Right hindlimb (tissue), 1 donor: Measurements from ENCODE around the gene HNRNPF.

Experiments used
- DNase-seq: peaks from one replicate; pipeline ENCODE4 v3.0.0-alpha.2; 2018

The HNRNPF gene

DNA sequence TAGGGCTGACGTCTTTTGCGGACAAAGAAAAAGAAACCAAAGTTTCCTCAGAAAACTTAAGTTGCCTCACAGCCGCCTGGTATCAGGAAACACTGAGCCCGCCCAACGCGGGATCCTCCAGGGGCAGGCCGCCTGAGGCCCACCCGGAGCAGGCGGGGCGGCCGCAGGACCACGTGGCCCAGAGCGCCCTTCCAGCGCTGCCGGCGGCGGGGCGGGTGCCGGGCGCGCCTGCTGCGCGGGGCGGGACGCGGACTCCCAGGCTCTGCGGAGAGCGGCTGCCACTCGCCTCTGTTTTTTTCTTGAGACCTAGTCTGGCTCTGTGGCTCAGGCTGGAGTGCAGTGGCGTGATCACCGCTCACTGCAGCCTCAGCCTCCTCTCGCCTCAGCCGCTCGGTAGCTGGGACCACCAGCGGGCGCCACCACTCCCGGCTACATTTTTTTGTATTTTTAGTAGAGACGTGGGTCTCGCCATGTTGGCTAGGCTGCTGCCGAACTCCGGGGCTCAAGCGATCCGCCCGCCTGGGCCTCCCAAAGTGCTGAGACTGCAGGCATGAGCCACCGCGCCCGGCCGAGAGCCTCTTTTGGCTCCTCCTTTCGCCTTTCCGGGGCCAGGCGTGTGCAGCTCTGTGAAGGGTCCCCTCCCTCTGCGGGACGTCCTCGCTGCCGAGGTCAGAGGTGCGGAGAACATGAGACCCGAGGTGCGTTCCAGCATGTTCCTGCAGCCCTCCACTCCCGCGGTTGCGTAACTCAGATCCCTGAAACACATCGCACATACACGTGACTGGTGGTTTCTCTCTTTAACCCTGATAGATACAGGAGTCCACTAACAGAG lies 11.6 kb upstream of the HNRNPF start:
- peak; percentile 94 for DNase-seq

DNA sequence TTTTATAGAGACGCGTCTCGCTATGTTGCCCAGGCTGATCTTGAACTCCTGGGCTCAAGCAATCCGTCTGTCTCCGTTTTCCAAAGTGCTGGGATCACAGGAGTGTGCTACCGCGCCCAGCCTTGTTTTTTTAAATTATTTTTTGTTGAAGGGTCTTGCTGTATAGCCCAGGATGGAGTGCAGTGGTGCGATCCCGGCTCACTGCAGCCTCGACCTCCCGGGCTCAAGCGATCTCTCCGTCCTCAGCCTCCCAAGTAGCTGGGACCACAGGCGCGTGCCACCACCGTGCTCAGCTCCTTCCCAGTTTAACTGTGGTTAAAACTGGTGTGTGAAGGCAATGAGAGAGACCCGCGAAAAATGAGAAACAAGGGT lies 11.0 kb upstream of the HNRNPF start:
- DNase-seq, result no peak

DNA sequence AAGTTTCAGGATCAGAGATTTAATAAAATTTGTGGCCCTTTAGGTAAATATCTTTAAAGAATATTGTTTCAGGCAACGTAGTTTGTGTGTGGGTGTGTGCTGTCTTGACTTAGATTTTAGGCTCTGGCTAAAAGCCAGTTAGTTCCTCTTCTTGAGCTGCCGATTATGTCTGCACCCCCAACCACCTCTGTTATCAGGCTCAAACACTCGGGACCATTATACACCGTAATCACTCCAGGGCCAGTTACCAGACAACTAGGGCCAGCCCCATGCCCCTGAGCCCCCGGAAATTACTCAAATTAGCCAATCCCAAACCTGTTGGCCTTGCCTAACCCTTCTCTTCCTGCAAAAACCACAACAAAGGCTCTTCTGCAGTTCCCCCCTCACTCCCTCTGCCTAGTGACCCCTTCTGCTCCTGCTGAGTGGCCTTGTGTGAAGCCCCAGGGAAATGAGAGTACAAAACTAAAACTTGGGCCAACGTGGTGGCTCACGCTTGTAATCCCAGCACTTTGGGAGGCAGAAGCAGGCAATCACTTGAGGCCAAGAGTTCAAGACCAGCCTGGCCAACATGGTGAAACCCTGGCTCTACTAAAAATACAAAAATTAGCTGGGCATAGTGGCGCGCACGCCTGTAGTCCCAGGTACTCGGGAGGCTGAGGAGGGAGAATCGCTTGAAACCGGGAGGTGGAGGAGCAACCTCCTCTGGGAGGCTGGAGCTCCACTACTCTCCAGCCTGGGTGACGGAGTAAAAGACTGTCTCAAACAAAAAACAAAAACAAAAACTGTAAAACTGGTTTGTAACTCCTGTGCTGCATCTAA lies 9.2 kb upstream of the HNRNPF start:
- DNase-seq, result no peak

DNA sequence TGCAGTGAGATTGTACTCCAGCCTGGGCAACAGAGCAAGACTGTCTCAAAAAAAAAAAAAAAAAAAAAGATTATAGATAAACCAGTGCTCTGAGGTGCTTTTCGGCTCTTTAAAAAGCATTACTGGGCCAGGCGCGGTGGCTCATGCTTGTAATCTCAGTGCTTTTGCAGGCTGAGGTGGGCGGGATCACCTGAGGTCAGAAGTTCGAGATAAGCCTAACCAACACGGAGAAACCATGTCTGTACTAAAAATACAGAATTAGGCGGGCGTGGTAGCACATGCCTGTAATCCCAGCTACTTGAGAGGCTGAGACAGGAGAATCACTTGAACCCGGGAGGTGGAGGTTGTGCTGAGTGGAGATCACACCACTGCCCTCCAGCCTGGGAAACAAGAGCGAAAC lies 6.6 kb upstream of the HNRNPF start:
- DNase-seq, result no peak

DNA sequence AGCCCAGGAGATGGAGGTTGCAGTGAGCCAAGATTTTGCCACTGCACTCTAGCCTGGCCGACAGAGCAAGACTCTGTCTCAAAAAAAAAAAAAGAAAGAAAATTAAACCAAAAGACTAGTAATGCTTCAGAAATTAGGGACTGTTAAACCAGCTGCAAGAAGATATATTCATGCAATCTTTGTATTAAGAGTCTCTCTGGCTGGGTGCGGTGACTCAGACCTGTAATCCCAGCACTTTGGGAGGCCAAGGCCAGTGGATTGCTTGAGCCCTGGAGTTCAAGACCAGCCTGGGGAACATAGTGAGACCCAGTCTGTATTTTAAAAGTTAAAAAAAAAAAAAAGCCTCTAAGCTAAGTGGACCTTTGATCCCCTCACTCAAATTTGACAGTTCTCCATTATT lies 2.5 kb upstream of the HNRNPF start:
- no peak for DNase-seq

DNA sequence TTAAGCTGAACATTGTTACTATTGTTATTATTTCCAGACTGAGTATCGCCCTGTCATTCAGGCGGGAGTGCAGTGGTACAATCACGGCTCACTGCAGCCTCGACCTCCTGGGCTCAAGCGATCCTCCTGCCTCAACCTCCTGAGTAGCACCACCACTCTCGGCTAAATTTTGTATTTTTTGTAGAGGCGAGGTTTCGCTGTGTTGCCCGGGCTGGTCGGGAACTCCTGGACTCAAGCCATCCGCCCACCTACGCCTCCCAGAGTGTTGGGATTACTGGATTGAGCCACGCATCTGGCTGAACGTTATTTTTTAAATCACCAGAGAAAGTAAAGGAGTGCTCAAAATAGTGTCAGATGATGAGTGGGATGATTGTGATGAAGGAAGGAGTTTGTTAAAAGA lies 1.4 kb upstream of the HNRNPF start:
- DNase-seq, result no peak

DNA sequence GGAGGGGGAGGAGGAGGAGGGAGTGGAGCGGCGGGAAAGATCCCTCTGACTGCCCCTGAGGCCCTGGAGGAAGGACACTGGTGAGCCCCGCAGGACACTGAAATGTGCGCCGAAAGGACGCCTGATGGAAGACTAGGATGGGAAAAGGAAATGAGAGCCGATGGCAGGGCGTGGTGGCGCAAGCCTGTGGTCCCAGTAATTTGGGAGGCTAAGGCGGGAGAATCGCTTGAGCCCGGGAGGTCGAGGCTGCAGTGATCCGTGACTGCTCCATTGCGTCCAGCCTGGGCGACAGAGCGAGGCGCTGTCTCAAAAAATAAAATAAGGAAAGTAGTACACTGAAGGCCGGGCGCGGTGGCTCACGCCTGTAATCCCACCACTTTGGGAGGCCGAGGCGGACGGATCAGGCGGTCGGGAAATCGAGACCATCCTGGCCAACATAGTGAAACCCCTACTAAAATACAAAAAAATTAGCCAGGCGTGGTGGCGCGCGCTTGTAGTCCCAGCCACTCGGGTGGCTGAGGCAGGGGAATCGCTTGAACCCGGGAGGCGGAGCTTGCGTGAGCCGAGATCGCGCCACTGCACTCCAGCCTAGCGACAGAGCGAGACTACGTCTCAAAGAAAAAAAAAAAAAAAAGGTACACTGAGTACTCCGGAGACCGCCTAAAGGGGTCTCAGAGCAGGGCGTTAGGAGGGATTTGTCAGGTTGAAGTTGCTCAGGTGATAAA lies 561 bp upstream of the HNRNPF start:
- DNase-seq, result no peak

DNA sequence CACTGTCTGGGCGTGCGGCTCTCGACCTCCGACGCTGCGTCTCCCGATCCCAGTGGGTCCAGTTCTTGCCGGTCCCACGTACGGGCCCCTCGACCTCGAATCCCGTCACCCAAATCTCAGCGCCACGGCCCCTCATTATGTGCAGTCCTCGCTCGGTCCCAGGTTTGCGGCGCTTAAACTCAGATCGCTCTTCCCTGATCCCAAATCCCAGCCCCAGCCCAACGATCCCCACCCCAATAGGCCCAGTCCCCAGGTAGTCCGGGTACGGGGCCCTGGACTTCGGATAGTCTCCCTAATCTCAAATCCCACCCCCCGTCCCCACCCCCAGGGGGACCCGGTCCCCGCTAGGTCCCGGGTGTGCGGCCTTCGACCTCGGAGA lies 666 bp downstream of the HNRNPF start:
- DNase-seq, result no peak

DNA sequence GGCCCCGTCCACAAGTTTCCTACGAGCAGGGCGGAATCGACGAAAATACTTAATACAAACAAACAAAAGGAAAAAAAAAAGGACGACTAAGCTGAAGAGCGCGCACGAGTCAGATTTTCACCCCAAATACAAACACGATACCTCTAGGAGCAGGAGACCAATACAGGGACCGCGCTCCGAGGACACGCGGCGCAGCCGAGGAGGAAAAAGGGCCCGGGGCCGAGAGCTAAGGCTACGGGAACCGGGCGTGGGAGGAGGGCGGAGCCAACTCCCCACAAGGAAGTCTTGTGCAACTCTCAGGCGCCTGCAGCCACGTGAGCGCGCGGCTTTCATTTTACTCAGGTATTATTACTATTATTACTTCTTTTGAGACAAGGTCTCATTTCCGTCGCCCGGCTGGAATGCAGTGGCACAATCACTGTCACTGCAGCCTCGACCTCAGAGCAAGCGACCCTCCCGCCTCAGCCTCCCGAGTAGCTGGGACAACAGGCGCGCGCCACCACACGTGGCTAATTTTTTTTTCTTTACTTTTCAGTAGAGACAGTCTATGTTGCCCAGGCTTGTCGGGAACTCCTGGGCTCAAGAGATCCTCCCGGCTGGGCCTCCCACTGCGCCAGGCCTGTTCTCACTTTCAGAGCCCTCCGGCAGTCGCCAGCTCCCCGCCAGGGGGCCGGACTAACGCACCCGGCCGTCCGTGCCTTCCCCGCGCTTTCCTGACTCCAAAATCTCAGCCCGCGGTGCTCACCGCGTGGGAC lies 1.2 kb downstream of the HNRNPF start:
- peak; percentile 91 for DNase-seq

DNA sequence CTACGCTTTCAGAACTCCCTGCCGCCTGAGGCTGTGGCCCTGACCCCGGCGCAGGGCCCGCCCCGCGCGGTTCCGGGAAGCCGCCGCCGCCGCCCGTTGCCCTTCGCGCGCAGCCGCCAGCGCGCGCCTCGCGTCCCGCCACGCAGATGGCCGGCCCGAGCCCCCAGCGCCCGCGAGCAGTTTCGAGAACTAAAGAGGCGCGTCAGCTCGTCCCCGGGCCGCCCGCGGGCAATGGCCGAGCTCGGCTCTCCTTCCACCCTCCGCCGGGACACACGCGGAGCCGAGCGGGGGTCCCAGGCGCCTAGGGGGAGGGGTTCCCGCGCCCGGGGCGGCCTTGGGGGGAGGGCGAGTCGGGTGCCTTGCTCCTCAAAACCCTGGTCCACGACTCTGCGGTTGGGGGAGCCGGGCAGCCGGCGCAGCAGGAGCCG lies 1.8 kb downstream of the HNRNPF start:
- DNase-seq, result peak; percentile 76

DNA sequence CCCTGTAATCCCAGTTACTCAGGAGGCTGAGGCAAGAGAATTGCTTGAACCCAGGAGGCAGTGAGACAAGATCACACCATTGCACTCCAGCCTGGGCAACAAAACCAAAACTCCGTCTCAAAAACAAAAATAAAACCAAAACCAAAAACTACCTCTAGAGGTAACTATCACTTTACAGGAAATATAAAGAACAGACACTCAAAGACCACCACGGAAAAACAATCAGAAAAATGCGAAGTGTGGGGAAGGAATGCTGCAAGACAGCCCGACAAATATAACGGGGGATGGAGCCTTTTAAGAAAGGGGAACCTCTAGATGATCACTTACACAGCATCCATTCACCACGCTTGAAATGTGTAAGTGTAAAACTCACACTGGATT lies 4.3 kb downstream of the HNRNPF start:
- DNase-seq, result no peak

DNA sequence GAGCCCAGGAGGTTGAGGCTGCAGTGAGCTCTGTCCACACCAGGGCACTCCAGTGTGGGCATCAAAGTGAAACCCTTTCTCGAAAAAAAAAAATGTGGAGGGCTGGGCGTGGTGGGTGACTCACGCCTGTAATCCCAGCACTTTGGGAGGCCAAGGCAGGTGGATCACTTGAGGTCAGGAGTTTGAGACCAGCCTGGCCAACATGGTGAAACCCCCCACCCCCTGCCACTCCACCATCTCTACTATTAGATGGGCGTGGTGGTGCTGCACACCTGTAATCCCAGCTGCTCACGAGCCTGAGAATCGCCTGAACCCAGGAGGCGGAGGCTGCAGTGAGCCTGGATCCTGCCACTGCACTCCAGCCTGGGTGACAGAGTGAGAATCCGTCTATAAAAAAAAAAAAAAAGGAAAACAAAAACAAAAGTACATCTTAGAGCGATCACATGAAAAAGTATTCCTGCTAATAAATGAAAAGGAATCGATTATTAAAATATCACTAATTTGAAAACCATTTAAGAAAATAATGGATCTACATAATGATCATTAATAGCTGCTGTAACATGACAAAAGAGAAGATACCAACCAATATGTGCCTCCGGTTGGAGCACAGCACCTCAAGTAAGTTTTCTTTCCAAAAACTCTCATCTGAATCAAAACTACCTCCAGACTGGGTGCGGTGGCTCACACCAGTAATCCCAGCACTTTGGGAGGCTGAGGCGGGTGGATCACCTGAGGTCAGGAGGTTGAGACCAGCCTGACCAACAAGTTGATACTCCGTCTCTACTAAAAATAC lies 4.9 kb downstream of the HNRNPF start:
- DNase-seq, result no peak

DNA sequence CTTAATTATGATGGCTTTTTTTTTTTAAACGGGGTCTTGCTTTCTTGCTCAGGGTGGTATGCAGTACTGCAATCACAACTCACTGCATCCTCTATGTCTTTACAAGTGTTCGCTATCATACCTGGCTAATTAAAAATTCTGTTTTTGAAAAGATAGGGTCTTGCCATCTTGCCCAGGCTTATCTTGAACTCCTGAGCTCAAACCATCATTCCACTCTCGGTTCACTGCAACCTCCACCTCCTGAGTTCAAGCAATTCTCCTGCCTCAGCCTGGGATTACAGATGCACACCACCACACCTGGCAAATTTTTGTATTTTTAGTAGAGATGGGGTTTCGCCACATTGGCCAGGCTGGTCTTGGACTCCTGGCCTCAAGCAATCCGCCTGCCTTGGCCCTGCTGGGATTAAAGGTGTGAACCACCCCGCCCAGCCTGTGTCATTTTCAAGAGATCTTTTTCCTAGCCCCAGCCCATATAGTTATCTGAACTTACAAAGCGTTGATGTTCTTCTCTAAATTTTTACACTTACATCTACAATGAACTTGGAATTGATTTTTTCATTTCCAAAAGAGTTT lies 6.0 kb downstream of the HNRNPF start:
- no peak for DNase-seq

DNA sequence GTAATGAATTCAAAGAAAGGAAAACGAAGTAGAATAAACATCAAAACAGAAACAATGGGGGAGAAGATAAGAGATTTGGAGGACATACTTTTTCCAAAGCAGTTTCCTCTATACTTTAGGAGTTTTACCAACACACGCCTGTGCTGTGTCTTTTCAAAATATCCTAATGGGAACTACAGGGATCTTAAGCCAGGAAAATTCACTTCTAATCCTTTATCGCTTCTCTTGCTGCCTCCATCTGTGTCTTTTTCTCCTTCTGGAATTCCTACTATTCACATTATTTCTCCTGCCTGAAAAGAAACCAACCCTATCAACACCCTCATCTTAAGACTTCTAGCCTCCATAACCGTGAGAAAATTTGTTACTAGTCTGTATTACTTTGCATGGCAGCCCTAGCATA lies 6.8 kb downstream of the HNRNPF start:
- no peak for DNase-seq

DNA sequence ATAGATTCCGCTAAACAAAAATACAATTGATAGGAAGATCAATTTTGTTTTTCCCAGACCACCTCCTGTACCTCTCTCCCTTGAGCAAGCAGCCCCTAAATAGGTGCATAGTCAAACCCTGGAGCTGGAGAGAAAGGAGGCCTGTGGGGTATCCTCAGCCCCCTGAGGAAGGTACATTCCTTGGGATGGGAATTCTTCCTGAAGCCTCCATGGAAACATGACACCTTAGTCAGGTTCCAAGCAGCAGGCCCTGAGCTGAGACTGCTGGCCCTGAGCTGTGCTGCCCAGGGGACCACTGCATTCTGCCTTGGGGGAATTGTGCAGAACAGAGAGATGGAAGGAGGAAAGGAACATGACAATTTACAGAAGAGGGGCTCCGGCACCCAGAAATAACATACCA lies 7.4 kb downstream of the HNRNPF start:
- no peak for DNase-seq

DNA sequence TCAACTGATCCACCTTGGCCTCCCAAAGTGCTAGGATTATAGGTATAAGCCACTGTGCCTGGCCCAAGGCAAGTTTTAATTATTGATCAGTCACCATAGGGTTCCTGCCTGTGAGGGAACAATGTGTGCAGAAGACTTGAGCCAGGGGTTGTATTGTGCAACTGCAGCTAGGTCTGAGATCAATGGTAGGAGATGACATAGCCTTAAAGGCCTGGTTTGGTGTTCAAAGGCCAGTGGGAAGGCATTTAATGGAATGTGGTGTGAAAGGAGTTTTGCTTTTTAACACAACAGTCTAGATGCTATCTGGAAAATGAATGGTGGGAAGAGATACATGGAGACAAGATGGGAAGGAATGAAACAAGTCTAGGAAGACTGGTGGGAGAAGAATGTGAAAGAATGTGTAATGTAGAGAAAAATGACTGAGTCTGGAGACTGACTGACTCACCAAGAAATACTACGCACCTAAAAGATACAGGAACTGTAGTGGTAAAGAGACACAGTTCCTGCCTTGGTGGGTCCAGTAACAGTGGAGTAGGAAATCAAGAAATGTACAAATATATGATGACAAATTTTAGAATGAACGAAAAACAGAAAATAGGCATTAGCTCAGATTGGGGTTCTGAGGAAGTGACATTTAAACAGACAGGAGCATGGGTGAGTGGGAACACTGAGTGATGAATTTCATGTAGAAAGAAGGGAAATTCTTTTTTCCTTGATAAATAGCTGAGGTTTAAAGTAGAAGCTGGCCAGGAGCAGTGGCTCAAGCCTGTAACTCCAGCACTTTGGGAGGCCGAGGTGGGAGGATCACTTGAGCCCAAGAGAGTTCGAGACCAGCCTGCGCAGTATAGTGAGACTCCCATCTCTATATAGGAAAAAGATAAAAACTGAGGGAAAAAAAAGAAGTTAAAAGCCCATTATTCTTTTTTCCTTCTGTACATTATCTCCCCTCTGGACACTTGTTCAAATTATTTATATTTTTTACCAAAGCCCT lies 9.4 kb downstream of the HNRNPF start:
- DNase-seq, result no peak

DNA sequence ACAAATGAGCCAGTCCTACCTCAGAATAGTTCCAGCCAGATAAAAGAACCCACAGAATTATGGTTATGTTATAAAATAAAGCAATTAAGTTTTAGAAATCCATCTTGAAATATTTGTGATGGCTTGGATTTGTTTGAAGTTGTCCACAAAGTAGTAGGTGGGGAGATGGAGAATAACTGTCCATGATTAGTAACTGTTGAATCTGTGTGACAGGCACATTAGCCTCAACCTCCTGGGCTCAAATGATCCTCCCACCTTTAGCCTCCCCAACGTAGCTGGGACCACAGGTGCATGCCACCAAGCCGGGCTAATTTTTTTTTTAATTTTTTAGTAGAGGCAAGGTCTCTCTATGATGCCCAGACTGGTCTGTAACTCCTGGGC lies 10.1 kb downstream of the HNRNPF start:
- no peak for DNase-seq

DNA sequence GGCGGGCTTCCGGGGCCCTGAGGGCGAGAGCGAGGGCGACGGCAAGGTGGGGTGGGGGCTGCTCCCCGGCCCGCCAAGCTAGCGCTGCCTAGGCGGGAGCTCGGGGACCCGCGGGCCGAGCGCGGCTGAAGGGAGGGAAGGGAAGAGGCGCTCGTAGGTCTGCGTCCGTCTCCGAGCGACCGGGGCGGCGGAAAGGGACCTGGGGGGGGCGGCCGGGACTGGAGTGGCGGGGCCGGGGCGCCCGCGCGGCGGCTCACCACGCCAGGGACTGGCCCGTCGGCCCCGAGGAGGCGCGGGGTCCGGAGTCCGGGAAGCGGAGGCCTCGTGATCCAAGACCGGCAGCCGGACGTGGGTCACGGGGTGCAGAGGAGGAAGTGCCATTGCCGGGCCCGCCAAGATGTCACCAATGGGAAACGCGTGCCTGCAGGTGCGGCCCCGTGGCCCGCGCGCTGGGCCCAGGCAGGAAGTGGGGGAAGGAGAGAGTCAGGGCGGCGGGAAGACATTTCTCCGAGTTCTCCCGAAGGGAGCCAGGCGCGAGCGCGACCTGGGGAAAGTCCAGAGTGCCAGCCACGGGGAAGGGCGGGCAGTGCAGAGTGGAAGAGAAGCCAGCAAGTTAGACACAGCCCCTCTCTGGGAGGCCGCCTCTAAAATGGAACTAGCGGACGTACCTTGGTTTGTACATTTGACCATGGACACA lies 11.9 kb downstream of the HNRNPF start:
- DNase-seq, result peak; percentile 88

DNA sequence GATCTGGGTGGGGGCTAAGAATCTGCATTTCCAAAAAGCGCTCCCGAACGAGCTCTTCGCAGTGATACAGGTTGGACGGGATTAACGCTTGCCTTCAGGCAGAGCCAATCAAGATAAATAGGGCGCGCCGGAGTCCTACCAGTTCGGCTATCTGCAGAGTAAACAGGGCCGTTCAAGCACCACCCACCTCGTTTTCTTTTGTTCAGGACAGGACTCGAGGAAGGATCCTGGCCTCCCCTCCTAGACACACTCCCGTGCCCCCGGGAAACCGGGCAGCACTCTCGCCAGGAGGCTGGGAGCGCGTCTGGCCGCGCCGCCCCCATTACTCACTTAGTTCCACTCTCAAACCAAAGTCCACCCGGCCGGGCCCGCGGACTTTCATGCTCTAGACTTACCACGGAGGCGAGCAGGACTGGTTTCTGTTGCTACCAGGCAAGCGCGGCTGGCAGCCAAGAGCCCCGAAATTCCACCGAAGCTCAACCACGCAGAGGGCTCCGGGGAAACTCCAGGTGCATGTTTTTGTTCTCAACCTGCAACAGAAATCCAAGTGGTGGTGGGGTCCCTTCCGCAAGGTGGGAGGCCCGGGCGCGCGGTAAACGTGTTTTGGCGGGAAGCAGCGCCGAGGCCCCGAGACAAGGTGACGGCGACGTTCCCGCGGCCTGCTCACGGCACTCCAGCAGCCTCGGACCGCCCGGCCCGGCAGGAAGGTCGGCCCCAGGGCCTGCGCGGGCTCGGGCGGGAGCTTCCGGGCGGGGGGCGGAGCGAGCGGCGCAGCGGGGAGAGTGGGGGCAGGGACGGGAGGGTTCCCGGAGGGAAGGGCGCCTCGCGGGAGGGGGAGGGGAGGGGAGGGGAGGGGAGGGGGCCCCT lies 12.7 kb downstream of the HNRNPF start:
- peak; percentile 84 for DNase-seq
